HG03571 (cell line): ENCODE results near the gene SSBP2.
A peak's percentile ranks its signal among the peaks of the same experiment; 100 is the strongest.
"Not testable (repeated sequence)": the region's sequence is repeated elsewhere in the genome, so short reads cannot be mapped to it uniquely, and the experiment has no call there.

Experiments used
- ATAC-seq: cut with Tn5 transposase; IDR thresholded peaks from one replicate; pipeline ENCODE4 v1.9.1; 2021; ENCODE audit not compliant: unreplicated experiment

SSBP2 gene

DNA sequence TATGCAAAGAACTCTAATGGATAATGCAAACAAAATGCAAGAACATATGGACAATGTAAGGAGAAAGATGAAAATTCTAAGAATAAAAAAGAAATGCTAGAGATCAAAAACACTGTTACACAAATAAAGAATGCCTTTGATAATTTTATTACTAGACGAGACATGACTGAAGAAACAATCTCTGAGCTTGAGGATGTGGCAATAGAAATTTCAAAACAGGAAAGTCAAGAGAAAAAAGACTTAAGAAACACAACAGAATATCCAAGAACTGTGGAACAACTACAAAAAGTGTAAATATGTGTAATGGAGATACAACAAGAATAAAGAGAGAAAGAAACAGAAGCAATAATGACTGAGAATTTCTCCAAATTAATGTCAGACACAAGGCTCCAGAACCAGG lies 216.5 kb downstream of the SSBP2 start:
- no peak for ATAC-seq

DNA sequence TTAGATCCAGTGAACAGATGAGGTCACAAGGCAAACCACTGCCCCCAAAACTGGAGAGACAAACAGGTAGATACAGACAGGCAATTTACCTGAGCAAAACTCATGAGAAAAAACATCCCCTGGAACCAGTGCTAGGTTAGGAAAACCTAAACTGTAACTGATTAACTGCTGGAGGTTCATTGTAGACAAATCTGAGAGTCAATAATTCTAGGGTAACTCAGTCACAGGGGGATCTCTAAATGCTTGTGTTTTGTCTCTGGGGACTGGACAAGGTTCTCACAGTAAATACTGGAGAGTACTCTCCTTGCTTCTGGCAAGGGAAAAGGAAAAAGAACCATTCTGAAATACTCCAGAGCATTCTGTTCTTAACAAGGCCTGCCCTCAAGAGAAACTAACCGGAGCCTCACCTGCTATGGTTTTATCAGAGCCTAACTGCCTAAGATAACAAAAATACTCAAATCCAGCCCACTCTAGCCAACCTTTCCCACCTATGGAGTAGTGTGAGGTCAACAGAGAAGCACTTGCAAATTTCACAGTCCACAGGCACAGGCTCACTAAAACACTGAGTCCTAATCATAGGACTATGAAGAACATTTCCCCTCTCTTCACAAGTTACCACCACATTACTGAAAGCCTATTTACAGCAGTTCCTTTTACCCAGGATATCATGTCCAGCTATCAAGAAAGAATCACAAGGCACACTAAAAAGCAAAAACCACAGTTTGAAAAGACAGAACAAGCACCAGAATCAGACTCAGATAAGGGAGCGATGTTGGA lies 217.1 kb downstream of the SSBP2 start:
- ATAC-seq, result peak; percentile 48

DNA sequence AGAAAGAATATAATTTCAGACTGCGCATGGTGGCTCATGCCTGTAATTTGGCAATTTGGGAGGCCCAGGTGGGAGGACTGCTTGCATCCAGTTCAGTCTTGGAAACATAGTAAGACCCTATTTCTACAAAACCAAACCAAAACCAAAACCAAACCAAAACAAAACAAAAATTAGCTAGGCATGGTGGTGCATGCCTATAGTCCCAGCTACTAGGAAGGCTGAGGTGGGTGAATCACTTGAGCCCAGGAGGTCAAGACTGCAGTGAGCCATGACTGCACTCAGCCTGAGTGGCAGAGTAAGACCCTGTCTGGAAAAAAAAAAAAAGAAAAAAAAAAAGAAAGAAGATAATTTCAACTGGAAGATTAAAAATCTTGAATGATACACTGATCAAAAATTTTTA lies 220.0 kb downstream of the SSBP2 start:
- ATAC-seq, result no peak

DNA sequence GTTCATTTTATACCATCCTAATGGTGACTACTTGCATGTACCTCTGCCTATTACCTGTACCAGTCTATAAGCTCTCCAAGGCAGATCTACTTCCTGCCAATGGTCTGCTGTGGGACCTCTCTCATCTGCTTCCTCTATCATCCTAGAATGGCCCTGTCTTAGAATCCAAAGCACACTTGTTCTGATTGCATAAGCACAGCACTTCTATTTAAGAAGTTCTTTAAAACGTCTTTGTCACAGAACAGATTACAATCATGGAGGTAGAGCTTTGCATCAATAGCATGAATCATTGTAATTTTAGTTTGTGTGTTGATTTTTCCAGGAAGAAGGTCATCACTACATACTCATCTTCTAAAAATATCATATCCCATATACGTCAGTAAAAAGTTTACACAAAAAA lies 225.2 kb downstream of the SSBP2 start:
- ATAC-seq, result no peak

DNA sequence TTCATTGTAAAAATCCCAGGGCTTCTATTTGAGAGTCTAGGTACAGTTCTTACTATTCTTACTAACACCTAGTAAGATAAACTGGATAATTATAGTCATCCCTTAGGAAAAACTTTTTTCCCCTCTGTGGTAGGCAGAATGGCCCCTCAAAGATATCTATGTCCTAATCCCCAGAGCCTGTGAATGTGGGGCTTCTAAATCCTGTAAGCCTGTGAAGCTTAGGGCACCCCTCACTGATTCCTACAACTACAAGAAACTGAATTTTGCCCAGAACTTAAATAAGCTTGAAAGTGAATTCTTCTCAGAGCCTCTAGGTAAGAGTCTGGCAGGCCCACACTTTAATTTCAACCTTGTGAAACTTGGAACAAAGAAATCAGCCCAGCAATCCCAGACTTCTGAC lies 226.9 kb downstream of the SSBP2 start:
- no peak for ATAC-seq

DNA sequence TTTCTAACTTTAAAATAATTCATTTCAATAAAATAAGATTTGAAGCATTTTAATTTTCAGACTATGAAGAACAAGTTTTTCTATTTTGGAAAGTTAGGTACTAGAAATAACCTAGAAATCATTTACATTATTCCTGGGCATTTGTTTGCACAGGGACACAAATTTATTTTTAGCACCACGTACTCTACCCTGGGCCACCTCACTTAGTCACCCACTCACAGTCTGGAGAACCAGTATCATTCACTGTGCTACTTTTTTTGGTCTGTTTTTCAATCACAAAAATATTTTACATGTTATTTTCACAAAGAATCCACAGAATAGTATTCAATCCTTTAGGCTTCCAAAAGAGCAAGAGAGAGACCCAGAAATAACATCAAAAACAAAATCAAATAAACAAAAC lies 228.3 kb downstream of the SSBP2 start:
- ATAC-seq, result no peak

DNA sequence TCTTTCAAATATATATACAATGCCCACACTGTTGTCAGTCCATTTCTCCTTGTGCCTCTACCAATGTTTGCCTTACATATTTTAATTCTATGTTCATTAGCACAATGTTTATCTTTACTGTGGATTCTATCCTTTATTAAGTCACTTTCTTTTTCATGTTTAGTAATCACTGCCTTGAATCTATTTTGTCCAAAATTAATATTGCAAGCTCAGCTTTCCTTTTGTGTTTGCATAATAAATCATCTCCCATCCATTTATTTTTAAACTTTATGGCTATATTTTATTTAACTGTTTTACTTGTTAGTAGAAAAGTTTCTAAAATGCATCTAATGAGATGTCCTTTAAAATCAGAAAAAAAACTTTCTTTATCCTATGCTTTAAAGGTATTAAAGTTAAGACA lies 230.1 kb downstream of the SSBP2 start:
- ATAC-seq, result no peak

DNA sequence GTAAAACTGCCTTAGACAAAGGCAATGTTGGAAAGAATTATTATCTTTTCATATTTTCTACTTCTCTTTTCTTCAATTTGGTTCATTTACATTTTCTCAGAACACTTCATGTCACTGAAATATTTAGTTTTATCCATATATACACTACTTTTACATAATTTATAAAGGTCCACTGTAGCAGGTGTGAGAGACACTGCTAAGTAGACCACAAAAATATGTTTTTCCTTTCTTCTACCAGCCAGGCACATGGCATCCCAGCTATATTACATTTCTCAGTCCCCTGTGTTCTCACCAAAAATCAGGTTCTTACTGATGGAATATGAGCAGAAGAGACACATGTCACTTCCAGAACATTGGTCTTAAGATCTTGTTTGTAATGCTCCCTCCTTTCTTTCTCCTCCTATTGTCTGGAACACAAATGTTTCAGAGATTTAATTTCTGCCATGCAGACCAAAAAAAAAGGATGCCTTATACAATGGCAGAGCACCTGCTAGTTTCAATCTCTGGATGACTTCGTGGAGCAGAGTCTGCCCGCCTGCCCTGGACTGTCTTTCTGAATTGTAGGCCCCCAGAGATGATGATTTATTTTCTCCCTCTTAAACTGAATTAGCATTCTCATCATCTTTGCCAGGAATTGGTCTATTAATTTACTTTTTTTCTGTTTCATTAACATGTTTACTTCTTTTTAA lies 231.5 kb downstream of the SSBP2 start:
- no peak for ATAC-seq

DNA sequence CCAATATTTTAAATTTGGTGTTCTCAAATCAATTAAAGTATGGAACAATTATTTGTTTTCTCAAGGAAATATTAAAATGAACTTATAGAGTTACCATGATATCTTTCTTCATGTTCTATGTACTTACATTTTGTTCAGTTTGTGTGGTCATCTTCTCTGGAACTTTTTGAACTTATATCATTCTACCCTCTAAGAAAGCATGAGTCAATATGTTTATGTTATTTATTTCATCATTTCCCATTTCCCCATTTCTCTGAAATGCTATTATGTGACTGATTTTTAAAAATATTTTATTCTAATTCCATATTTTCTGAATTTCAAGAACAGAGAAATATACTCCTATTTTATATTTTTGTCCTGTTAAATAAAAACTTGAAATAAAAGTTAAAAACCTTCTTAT lies 233.4 kb downstream of the SSBP2 start:
- ATAC-seq, result no peak

DNA sequence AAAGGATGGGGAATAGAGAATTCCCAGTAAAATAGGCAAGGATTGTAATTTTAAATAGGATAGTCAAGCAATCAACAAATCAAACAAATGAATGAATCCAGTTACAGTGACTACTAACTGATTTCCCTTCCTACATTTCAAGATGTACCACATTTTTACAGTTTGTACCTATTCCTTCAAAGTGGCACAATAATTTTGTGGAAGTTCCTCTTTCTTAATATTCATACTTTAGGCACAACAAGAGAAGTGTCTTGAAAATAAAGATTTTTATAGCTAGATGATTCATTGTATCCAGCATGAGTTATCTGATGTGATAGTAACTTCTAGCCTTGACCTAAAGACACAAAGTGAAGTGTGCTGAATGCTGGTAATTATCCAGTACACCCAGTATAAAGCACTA lies 234.8 kb downstream of the SSBP2 start:
- ATAC-seq, result no peak

DNA sequence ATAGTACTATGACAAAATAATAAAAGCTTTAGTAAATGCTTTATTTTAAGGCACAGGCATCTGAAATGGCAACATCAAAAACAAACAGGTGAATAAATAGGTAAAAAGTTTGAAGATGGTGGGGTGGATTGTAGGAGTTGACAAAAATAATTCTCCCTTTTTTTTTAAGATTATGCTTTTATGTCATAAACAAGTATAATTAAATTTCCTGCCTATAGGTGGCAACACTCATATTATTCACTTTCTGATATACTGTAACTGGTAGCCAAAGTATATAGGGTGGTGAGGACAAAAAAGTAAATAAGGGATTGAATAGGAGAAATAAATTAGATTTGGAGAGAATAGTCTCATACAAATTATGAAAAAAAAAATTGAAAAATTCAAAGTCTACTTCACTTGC lies 236.9 kb downstream of the SSBP2 start:
- ATAC-seq, result no peak

DNA sequence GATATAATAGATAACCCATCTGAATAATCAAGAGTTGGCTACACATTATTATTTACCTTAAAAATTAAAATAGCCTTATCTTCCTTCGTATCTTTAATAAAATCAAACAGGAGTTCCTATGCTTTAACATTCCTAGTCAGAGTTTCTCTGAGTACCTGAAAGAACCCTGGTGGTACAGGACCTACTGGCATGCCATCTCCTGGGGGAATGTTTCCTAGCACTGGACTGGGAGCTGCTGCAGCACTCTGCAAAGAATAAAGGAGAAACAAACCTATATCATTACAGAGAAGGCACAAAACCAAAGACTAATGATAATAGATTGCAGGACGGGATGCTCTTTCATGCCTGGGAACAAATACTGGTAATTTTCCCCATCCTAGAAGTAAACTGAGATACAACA lies 237.4 kb downstream of the SSBP2 start:
- no peak for ATAC-seq

DNA sequence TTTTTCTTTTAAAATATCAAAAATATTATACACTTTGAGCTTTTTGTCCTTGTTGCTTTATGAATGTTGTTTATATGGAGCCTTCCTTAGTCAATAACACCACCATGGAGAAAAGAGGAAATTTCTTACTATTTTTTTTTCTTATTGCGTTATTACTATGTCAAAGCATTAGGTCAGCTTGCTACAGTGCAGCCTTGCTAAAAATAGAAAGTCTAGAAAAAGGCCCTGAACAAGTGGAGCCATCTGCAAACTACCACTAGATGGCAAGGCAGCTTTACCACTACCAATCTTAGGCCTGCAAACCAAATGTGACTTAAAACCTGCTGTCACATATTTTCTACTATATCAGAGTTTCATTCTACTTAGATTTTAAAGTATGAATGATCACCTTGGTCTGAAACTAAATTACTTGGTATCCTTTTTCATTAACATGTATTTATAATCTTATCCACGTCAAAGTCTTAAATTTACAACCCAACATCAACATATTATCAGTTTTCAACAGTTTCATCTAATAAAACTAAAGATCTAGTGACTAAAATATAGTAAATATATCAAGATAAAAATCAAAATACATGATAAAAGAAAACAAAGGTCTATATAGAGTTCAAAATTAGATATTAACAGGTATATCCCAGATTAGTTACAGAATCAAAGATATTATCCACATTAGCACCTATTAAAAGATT lies 243.9 kb downstream of the SSBP2 start:
- ATAC-seq, result peak; percentile 98

DNA sequence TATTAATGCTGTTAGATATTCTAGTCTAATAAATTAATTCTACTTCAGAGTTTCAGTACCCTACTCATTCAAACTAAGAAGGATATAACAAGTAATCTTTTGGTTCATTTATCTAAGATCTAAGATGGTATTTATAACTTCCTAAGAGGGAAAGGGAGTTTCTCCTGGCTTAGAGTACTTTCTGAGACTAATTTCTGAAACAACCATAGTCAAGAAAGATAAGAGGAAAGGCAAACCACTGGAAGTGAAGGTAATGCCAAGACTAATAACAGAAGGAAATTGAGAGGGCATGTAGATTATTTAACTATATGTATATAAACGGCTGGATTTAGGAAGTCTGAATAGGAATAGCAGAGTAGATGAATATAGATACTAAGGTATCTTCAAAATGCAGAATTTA lies 244.5 kb downstream of the SSBP2 start:
- ATAC-seq, result no peak

DNA sequence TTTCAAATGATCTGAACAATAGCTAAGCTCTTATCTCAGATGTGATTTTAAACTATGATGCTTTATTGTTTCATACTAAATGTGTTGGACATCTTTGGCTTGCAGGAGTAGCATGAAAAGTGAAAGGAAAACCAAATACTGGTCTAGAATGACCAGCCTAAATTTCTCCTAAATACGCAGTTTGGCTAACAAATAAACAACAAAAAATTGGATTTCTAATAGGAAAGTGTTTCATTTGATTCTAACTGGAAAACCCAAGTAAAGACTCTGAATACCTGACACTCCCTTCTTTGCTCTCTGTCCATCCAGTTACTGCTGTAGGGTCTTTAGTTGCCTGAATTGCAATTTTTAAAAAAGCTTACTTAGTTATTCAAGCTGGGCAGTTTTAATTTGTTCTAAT lies 245.2 kb downstream of the SSBP2 start:
- no peak for ATAC-seq

DNA sequence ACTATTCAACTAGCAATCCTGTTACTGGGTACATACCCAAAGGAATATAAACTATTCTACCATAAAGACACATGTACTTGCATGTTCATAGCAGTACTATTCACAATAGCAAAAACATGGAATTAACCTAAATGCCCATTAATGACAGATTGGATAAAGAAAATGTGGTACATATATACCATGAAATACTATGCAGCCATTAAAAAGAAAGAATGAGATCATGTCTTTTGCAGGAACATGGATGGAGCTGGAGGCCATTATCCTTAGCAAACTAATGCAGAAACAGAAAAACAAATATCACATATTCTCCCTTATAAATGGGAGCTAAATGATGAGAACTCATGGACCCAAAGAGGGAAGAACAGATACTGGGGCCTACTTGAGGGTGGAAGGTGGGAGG lies 247.3 kb downstream of the SSBP2 start:
- ATAC-seq, result not testable (repeated sequence)

DNA sequence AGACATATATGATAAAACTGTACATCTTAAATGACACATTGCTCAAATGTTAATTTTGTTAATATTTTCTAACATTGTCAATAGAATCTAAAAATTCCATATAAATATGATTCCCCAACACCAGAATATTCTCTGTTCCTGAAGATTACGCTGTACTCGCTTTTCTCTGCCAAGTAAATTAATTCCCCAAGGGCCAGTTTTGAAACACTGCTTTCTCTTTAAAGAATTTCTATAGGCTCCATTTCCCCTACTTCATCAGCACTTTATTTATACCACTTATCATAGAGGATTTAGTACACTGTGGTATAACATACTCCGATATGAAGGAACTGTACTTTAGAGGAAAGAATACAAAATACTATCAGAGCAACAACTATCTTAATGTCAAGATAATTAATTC lies 255.6 kb downstream of the SSBP2 start:
- no peak for ATAC-seq

DNA sequence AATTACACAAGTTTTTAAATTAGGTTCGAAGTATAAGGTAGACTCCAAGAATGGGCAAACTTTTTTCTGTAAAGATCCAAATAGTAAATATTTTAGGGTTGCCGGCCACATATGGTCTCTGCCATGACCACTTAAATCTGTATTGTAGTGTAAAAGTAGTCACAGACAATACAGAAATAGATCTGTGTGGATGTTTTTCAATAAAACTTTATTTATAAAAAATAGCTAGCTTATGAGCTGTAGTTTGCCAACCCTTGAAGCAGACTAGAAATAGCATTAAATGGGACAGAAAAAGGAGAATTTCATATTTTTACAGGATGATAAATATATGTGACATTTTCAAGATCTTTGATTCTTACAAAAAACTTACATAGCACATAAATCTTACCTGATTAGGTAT lies 262.0 kb downstream of the SSBP2 start:
- ATAC-seq, result no peak

DNA sequence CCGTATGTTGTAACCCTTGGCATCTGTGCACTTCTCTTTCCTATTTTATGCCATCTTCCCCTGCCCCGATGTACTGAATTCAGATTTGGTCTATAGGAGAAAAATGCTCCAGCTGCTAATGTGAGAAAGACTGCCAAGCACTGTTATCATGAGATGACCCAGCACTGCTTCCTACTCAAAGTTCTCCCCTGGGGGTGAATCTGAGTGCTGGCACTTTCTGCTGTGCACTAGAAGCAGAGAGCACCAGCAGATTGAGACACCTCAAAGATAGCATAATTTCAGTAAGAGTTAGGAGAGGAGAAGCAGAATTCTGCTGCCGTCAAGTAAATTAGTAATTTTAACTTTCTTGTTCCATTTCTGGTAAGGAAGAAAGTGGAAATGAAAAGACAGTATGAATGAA lies 264.2 kb downstream of the SSBP2 start:
- no peak for ATAC-seq

DNA sequence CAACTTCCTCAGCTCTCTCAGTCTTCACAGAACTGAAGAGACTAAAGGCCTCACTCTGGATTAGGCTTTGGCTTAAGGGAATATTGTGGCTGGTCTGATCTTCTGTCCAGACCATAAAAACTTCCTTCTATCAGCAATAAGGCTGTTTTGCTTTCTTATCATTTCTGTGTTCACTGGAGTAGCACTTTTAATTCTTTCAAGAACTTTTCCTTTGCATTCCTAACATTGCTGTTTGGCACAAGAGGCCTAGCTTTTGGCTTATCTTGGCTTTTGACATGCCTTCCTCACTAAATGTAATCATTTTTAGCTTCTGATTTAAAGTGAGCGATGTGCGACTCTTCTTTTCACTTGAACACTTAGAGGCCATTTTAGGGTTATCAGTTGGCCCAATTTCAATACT lies 268.3 kb downstream of the SSBP2 start:
- ATAC-seq, result no peak

DNA sequence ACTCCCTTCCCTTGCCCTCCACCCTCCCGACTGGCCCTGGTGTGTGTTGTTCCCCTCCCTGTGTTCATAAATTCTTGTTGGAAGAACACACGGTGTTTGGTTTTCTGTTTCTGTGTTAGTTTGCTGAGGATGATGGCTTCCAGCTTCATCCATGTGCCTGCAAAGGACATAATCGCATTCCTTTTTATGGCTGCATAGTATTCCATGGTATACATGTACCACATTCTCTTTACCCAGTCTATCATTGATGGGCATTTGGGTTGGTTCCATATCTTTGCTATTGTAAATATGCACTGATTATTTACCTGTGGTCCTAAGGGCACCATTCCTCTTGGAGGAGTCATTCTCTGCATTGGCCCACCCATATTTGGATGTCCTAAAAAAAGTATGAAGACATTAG lies 277.5 kb downstream of the SSBP2 start:
- not testable (repeated sequence) for ATAC-seq

DNA sequence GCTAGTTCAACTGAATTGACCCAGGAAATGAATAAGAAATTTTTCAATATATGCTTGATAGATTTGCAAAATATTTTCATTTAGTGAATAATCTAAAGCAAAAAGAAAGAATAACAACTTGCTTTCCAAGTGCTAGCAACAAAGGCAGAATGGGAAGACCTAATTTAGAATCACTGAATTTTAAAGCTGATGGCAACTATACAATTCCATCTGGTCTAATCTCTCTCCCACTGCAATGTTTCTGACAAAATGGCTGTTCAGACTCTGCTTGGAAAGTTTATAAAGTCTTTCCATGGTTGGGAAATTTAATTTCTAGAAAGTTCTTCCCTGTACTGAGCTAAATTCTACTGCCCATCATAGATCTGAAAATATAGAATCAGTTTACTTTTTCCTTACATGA lies 281.2 kb downstream of the SSBP2 start:
- ATAC-seq, result no peak
